HS-27A (cell line): ENCODE results near the gene COX7A2L.
"Not testable (repeated sequence)": the region's sequence is repeated elsewhere in the genome, so short reads cannot be mapped to it uniquely, and the experiment has no call there.

Experiments
- DNase-seq: peaks from one replicate; pipeline ENCODE4 v3.0.0-alpha.2; 2012; ENCODE audit warnings: low read depth, missing footprints

Gene COX7A2L

DNA sequence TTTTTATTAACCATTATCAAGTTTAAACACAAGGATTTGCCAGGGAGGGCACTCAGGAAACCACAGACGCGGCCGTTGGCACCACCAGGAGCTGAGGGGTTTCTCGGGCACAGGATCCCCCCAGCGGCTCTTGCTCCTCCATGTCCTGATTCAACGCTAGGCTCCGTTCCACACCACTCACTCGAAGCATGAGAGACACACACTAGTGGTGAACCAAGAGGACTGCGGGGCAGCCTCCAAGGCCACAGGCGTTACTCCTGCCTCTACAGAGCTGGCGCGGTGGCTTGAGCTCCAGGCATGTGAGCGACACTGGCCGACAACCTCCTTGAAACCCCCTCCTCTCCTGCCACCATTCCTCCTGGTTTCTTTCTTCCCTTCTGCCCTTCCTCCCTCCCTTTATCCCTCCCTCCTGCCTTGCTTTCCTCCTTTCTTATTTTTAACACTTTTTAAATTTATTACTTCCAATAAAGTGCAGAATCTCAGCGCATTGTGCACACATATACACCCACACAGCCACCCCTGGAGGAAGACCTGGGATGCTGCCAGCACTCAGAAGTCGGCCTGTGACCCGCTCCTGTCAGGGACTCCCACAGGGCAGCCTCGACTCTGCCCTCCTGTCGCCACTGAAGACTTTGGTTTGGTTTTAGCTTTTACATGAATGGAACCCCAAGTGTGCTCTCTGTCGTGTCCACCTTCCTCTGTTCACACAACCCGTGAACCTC, 21.7 kb downstream of the COX7A2L start:
- DNase-seq, result no peak

DNA sequence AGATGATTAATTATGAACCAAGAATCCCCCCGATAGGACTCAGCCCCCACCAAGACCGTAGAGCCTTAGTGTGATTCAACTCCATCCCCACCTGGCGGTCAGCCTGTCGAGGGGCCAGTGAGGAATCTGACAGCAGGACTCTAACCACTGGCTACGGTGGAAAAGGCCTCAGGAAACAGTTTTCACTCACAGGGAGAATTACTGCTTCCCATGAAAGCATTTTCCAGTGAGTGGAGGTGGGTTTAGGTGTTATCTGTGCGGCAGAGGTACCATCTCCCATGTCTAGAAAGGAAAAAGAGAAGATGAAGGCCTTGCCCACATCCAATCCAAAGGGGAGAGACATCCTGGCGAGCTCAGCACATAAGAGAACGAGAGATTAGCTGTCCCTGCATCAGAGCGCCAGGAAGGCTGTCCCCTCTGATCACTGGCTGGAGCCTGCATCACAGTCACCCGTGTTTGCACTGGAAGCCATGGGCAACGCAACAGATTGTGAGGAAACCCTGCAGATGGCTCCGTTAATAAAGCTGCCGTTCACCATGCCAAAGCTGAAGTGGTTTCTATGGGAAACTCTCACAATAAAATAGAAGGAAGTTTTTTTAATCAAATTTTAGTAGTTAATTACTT, 22.3 kb downstream of the COX7A2L start:
- DNase-seq, result no peak

DNA sequence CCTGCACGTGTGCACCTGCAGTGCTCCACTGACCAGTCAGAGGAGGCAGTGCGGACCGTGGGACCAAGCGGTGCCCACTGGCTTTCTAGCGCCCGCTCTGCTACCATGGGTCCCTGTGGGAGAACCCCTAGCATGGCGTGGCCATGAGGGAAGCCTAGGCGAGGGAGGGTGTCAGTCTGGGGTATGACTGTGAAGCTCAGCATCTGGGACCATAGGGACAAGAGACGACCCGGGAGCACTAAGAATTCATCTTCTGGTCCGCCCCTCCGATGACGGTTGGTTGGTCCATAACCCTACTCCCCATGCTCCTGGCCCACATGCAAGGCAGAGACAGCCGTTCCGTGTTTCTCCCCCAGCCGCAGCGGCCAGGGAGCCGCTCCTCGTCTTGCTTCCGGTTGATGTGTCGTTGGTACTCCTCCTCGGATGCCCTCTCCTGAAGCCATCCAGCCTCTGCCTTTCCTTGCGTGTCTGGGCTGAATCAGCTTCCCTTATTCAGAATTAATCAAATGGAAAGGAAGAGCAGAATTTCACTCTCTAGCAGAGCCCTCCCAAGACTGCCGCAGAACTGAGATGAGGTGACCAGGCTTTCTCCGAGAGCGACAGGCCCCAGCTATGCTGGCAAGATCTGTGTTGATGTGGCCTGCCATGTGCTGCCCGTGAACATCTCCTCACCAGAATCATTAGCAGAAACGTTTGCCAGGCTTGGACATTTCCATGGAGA, 23.0 kb downstream of the COX7A2L start:
- DNase-seq, result no peak

DNA sequence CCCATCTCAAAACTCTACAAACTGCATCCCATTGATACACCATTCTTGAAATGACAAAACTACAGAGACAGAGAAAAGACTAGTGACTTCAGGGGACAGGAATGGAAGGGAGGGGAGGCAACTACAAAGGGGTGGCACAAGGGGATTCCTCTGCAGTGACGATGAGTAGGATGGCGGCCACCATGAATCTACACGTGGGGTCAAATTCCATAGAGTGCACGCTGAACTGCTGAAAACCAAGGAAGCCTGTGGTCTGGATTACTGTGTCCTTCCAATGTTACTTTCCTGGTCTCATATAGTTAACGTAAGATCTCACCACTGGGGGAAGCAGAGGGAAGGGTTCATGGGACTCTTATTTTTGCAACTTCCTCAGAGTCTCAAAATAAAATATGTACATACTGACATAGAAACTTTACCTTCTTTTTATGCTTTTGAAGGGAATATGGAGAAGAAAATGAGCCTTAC, 23.6 kb downstream of the COX7A2L start:
- no peak for DNase-seq

DNA sequence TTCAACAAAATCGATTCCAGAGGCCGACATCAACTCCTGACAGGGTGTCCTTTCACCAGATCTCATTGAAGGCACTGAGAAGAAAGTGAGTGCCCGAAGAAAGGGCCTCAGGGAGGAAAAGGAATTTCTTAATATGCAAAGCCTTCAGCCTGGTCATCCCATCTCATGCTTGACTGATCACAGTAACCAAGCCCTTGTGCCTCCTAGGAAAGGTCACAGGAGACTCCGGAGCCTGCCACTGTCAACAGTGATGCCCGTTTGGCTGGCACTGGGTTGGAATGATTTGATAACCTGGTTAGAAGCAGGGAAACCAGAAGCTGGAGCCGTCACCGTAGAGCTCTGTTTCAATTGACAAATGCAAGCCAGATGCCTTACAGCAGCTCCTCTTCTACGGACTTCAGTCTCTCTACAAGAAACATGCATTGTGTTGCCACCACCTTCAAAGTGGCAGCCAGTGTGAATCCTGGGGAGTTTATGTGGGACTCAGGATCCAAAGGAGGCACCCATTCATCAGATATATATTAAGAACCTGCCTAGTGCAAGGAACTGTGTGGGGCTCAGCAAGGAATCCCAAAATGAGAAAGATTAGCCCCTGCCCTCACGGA, 24.6 kb downstream of the COX7A2L start:
- DNase-seq, result no peak

DNA sequence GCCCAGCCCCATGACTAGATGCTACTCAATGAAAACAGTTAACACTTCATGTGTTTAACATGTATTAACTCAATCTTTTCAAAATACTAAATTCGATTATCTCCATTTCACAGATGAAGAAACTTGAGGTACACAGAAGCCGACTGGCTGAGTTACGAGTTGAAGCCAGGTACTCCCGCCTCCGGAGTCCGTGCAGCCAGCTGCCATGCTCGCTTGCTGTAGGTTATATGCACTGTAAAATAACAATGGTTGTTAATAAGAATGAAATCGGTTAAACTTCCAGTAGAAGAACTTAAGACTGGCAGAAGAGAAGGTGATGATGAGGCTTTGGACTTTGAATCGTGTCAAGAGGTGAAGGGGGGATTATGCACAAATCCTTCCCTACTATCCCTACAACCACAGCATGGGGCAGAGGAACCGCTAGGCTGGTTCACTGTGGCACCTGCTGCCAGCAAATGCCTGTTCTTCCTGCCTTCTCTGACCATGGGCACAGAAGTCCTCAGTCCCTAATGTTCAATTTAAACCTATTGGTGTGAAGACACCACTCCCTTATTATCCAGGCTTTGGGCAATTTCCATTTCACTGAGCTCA, 25.4 kb downstream of the COX7A2L start:
- no peak for DNase-seq

DNA sequence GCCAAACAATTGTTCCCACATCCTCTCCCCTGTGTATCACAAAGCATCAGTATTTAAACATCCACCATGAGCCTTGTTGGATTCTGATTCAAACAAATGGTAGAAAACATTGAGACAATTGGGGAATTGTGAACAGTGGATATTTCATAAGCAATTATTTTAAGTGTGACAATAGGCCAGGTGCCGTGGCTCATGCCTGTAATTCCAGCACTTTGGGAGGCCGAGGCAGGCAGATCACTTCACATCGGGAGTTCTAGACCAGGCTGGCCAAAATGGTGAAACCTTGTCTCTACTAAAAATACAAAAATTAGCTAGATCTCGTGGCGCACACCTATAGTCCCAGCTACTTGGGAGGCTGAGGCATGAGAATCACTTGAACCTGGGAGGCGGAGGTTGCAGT, 26.2 kb downstream of the COX7A2L start:
- not testable (repeated sequence) for DNase-seq

DNA sequence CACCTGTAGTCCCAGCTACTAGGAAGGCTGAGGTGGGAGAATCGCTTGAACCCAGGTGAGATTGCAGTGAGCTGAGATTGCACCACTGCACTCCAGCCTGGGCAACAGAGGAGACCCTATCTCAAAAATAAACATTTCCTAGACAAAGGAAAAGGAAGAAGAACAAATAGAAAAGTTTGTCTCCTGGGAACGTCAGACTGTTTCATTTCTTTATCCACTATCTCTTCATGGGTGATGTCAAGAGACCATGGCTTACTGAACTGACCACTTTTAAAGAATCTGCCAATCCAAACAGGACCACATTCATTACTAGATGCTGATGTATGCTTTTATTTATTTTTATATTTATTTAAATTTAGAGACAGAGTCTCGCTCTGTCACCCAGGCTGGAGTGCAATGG, 26.8 kb downstream of the COX7A2L start:
- DNase-seq, result no peak

DNA sequence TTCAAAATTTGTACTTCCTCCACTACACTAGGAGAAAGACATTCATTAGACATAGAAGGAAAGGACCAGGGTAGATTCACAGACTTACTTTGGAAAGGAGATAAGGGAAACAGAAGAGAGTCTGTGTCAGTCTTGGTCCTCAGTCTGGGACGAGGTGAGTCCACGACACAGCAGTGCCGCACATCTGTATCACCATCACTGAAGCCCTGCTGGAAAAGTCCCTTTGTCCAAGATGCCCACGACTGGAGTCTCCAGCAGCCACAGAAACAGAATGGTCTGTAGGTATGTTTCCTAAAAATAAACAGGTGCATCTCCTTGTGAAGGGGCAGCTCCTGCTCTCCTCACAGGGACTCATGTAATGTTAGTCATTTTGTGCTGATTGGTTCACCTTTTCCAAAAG, 27.4 kb downstream of the COX7A2L start:
- no peak for DNase-seq

DNA sequence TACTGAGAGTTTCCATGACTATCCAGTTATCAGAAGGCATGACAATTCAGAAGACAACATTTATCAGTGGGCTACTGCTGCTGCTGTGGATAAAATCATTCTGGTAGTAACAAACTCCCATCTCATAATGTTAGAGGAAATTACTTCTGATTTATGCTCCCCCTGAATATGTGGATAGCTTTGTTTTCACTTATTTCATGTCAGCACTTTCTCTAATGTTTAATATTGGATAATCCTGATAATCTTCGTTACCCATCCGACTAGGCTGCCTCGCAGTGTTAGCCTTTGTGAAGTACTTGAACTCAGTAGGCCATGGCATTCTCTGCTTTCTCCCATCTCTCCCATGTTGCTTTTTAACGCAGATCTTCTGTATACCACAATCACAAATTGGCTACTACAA, 28.4 kb downstream of the COX7A2L start:
- DNase-seq, result no peak

DNA sequence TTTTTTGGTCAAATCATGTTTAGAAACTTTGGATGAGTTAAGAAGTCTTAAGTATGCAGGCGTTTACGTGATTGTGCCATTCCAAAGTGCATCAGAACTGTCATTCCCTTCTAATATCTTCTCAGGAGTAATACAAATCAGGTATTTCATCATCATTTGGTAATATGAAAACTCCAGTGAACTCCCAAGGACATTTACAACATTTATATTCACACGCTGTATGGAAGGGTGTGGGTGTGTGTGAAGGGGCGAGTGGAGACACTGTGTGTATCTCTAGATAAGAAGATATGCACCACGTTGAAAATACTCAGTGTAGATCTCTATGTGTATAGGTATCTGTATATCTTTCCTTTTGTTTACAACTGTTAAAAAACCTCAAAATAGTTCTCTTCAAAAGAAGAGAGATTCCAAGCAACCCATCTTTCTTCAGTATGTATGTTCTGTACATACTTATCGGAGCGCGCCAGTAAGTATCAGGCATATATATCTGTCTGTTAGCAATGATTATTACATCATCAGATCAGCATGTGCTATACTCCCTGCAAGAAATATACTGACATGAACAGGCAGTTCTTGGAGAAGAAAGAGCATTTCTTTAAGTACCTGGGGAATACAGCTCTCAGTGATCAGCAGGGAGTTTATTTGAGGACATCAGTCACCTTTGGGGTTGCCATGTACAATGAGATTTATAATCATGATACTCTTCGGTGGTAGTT, 29.3 kb downstream of the COX7A2L start:
- DNase-seq, result no peak

DNA sequence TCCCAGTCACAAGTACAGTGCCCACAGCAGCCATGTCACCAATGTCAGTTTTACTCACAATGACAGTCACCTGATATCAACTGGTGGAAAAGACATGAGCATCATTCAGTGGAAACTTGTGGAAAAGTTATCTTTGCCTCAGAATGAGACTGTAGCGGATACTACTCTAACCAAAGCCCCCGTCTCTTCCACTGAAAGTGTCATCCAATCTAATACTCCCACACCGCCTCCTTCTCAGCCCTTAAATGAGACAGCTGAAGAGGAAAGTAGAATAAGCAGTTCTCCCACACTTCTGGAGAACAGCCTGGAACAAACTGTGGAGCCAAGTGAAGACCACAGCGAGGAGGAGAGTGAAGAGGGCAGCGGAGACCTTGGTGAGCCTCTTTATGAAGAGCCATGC, 31.3 kb downstream of the COX7A2L start:
- DNase-seq, result no peak

DNA sequence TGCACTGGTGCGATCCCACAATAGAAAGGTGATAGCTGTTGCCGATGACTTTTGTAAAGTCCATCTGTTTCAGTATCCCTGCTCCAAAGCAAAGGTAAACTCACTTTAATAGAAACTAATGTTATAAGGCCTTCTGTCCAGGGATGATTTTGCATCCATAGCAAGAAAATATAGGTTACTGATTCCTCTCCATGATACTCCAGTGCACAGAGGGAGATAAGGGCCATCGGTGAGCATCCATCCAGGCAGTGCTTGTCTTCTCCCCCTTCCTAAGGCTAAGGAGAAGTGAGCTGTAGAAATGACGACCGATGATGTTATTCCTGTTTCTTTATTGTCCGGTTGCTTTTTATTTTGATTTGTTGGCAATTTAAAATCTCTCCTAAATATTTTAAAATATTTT, 32.1 kb downstream of the COX7A2L start:
- no peak for DNase-seq

DNA sequence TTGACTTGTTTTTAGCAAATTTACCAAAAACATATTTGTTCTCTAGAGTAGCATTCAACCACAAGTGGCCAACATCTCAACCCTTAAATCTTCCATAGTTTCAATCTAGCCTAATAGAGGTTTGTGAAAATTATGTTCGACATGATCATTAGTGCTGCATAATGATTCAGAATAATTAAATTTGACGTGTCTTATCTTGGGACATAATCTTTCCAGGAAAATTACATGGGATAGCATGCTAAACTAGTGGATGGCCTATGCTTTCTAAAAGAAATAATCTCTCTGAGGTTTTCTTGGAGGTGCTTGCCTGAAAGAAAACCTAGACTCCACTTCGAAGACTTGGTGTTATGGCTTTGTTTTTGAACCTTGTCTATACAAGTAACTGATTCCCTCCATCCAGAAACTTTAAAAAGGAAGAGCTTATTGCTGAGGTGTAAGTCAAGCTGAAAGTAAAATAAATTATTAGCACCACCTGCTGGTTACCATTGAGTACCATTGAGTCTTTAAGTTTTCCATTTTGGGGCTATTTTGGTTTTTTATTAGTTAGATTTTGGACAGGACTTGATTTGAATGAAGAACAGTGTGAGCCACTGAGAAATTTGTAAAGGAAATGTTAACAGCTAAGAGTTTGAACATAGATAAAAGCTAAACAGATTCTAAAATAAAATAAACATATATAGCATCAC, 32.7 kb downstream of the COX7A2L start:
- DNase-seq, result no peak

DNA sequence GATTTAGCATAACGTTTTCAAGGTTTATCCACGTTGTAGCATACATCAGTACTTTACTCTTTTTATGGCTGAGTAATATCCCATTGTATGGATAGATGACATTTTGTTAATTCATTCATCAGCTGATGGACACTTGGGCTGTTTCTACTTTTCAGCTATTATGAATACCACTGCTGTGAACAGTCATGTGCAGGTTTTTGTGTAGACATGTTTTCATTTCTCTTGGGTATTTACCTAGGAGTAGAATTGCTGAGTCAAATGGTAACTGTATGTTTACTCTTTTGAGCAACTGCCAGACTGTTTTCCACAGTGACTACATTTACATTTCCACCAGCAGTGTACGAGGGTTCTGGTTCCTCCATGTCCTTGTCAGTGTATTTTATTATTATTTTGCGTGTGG, 33.9 kb downstream of the COX7A2L start:
- DNase-seq, result no peak

DNA sequence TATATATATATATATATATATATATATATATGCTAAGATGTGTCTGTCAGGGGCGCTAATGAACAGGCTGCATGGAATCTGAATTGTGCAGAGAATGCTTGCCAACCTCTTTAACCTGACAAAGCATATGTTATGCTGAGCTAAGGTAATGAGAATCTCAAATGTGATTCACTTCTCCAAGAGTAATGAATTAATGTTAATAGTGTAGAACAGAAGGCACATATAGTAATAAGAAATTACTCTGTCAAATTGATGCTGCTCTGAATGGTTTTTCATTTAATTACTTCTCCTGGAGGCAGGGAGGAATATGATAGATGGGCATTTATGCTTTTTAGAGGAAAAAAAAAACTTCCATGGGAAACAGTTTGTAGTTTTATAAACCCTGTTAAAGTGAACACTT, 35.4 kb downstream of the COX7A2L start:
- no peak for DNase-seq

DNA sequence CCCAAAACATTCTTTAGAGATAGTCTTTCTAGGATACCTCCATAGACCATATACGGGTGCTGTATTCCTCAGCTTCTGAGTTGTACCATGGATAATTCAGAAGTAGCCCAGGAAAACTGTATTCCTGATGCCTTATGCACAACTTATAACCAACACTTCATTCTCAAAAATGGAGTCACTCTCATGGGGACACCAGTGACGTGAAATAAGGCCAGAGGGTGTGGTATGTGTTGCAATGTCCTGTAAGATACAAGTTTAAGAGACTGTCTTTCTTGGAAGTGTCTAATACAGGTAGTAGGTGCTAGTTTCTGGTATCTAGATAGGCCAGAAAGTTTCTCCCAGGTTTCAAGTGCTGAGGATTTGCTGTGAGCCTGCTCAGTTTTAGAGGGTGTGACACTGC, 36.1 kb downstream of the COX7A2L start:
- DNase-seq, result no peak

DNA sequence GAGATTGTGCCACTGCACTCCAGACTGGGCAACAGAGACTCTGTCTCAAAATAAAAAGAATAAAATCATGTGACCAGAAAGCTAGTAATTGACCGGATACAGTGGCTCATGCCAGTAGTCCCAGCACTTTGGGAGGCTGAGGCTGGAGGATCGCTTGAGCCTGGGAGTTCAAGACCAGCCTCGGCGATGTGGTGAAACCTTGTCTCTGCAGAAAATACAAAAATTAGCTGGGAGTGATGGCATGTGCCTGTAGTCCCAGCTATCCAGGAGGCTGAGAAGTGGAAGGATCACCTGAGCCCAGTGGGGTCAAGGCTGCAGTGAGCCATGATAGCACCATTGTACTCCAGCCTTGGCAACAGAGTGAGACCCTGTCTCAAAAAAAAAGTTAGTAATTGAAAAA, 36.8 kb downstream of the COX7A2L start:
- DNase-seq, result no peak

DNA sequence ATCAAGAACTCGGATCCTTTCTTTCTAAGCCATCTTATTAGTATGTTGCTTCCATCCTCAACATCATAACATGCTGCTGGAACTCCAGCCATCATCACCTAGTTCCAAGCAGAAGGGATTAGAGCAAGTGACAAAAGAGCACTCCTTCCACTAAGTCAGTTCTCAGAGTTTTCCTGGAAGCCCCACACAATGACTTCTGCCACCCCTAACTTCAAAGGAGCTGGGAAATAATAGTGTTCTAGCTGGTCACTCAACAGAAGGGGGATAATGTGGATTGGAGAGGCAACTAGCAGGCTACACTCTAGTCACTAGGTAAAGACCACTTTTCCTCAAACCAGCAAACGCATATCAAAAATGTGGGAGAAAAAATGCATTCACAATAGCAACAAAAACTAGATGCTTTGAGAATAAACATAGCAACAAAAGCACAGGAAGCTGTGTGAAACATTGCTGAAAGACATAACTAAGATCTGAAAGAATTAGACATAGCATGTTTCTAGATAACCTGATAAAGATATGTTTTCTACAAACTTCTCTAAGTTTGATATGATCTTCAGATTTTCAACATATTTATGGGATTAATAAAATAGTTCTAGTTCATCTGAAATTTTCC, 39.5 kb downstream of the COX7A2L start:
- DNase-seq, result no peak

DNA sequence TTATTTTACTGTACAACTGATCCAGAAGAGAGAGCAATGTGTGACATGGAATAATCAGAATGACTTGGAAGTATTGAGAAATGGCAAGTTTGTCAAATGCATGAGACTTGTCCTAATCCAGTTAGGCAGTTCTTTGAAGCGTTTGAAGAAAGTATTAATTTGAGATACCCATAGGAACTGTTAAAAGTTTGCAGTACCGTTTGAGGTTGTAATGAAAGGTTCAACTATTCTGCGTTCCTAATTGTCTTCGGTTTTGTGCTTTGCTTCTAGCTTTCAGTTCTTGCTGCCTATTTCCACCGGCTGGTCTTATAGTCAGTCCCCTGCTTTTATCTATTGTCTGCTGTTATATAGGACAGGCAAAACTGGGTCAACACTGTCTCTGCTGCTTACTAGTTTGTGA, 41.8 kb downstream of the COX7A2L start:
- no peak for DNase-seq

DNA sequence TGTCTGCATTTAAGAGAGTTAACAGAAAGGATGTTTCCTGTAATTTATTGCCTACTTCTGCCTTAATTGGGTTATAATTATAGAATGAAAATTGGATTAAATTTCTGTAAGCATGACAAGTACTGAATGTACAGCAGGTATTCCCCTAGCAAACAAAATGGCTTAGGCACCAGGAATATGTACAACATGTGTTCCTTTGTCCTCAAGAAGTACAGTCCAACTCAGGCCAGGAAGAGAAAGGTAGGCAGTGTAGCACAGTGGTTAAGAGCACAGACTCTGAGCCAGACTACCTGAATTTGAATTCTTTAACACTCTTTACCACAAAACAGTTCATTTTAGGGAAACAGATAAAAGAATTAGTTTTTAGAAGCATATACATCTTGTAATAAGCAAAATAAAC, 43.1 kb downstream of the COX7A2L start:
- DNase-seq, result no peak
